H9 (cell line): ENCODE results near the gene MRAS. TPM values are rescaled to one million over a fixed set of nuclear protein-coding genes. Genes with fewer than 3 reads are reported as not detected.

Experiments used
- DNase-seq: peaks from one replicate; pipeline ENCODE4 v3.0.0-alpha.2; 2017
- H2AFZ ChIP-seq: one replicate; pipeline ENCODE4 v1.6.1; 2013; ENCODE audit warnings: mild to moderate bottlenecking, low read length, control low read depth, moderate library complexity
- H2AK5ac ChIP-seq: 2 replicates; pipeline ENCODE4 v1.6.1; 2013; ENCODE audit warnings: low read length, control low read depth, mixed read lengths; ENCODE audit not compliant: insufficient read length
- H2BK120ac ChIP-seq: one replicate; pipeline ENCODE4 v1.6.1; 2013; ENCODE audit warnings: low read depth, mild to moderate bottlenecking, low read length, control low read depth, inconsistent platforms; ENCODE audit not compliant: poor library complexity, severe bottlenecking
- H2BK12ac ChIP-seq: 2 replicates; pipeline ENCODE4 v1.6.1; 2013; ENCODE audit warnings: low read length, control low read depth, mixed read lengths, low read depth; ENCODE audit not compliant: insufficient read length
- H2BK15ac ChIP-seq: 2 replicates; pipeline ENCODE4 v1.6.1; 2013; ENCODE audit warnings: low read depth, low read length, control low read depth
- H2BK20ac ChIP-seq: one replicate; pipeline ENCODE4 v1.6.1; 2013; ENCODE audit warnings: low read depth, mild to moderate bottlenecking, low read length, control low read depth, inconsistent platforms; ENCODE audit not compliant: poor library complexity, severe bottlenecking
- H2BK5ac ChIP-seq: 2 replicates; pipeline ENCODE4 v1.6.1; 2013; ENCODE audit warnings: low read length, control low read depth, mixed read lengths; ENCODE audit not compliant: insufficient read length
- H3K14ac ChIP-seq: 2 replicates; pipeline ENCODE4 v1.6.1; 2013; ENCODE audit warnings: low read length, control low read depth; ENCODE audit not compliant: insufficient read depth
- H3K18ac ChIP-seq: 2 replicates; pipeline ENCODE4 v1.6.1; 2013; ENCODE audit warnings: low read depth, mild to moderate bottlenecking, mixed read lengths, low read length, control low read depth; ENCODE audit not compliant: insufficient read length
- H3K23ac ChIP-seq: 2 replicates; pipeline ENCODE4 v1.6.1; 2013; ENCODE audit warnings: low read length, control low read depth, mixed read lengths, low read depth; ENCODE audit not compliant: insufficient read length
- H3K23me2 ChIP-seq: 2 replicates; pipeline ENCODE4 v1.6.1; 2013; ENCODE audit warnings: low read depth, mild to moderate bottlenecking, mixed read lengths, low read length, control low read depth; ENCODE audit not compliant: insufficient read length, poor library complexity, severe bottlenecking
- H3K27ac ChIP-seq: 2 replicates; pipeline ENCODE4 v1.5.1; 2013; ENCODE audit warnings: low read length, control low read depth, mixed read lengths, low read depth; ENCODE audit not compliant: insufficient read length
- H3K27me3 ChIP-seq: 2 replicates; pipeline ENCODE4 v1.6.1; 2013; ENCODE audit warnings: low read length, control low read depth, inconsistent platforms; ENCODE audit not compliant: insufficient read depth
- H3K4ac ChIP-seq: 2 replicates; pipeline ENCODE4 v1.6.1; 2013; ENCODE audit warnings: low read depth, mild to moderate bottlenecking, control low read depth, inconsistent platforms, low read length, moderate library complexity
- H3K4me1 ChIP-seq: 2 replicates; pipeline ENCODE4 v1.6.1; 2013; ENCODE audit warnings: low read length, control low read depth, inconsistent platforms; ENCODE audit not compliant: insufficient read depth
- H3K4me2 ChIP-seq: 2 replicates; pipeline ENCODE4 v1.6.1; 2013; ENCODE audit warnings: low read length, control low read depth, mixed read lengths; ENCODE audit not compliant: insufficient read length, insufficient read depth
- H3K56ac ChIP-seq: 2 replicates; pipeline ENCODE4 v1.6.1; 2013; ENCODE audit warnings: low read depth, mild to moderate bottlenecking, mixed read lengths, low read length, control low read depth; ENCODE audit not compliant: insufficient read length
- H3K79me1 ChIP-seq: 2 replicates; pipeline ENCODE4 v1.6.1; 2013; ENCODE audit warnings: low read depth, mild to moderate bottlenecking, moderate library complexity, low read length, control low read depth, inconsistent platforms; ENCODE audit not compliant: insufficient read depth, poor library complexity, severe bottlenecking
- H3K79me2 ChIP-seq: 2 replicates; pipeline ENCODE4 v1.6.1; 2013; ENCODE audit warnings: low read length, control low read depth, inconsistent platforms; ENCODE audit not compliant: insufficient read depth
- H3K9ac ChIP-seq: 2 replicates; pipeline ENCODE4 v1.6.1; 2013; ENCODE audit warnings: low read length, control low read depth, mixed read lengths; ENCODE audit not compliant: insufficient read length; ENCODE audit errors: extremely low read depth
- H3K9me3 ChIP-seq: one replicate; pipeline ENCODE4 v1.6.1; 2013; ENCODE audit warnings: low read depth, low read length, inconsistent platforms; ENCODE audit not compliant: control insufficient read depth
- H3T11ph ChIP-seq: one replicate; pipeline ENCODE4 v1.6.1; 2013; ENCODE audit warnings: mild to moderate bottlenecking, low read length, control low read depth, inconsistent platforms
- H4K20me1 ChIP-seq: one replicate; pipeline ENCODE4 v1.6.1; 2013; ENCODE audit not compliant: control insufficient read depth, insufficient read length, insufficient read depth
- H4K5ac ChIP-seq: 2 replicates; pipeline ENCODE4 v1.6.1; 2013; ENCODE audit warnings: low read depth, mild to moderate bottlenecking, mixed read lengths, low read length, control low read depth; ENCODE audit not compliant: insufficient read length
- H4K8ac ChIP-seq: replicated peaks from 2 replicates; pipeline ENCODE4 v1.6.1; 2013; ENCODE audit warnings: low read length, control low read depth, mixed read lengths, low read depth; ENCODE audit not compliant: insufficient read length
- H4K91ac ChIP-seq: 2 replicates; pipeline ENCODE4 v1.6.1; 2013; ENCODE audit warnings: low read depth, mild to moderate bottlenecking, moderate library complexity, mixed read lengths, low read length, control low read depth; ENCODE audit not compliant: insufficient read length
- H3K27ac Mint-ChIP-seq, 3 experiments: 2 replicates in 2 of 3; 3 replicates in 1 of 3; pipeline ENCODE4 v1.8.0; 2020 to 2021; ENCODE audit warnings: mixed read lengths in 3 of 3, mild to moderate bottlenecking in 1 of 3, moderate library complexity in 1 of 3
- H3K27me3 Mint-ChIP-seq: 2 replicates; pipeline ENCODE4 v1.8.0; 2021; ENCODE audit warnings: low read depth, mild to moderate bottlenecking, moderate library complexity, mixed read lengths
- H3K36me3 Mint-ChIP-seq, 3 experiments: 2 replicates in 2 of 3; 3 replicates in 1 of 3; pipeline ENCODE4 v1.8.0; 2020 to 2021; ENCODE audit warnings: low read depth in 3 of 3, mixed read lengths in 3 of 3; ENCODE audit not compliant: insufficient read depth in 1 of 3
- H3K4me1 Mint-ChIP-seq, 2 experiments: 2 replicates each; pipeline ENCODE4 v1.8.0; 2020; ENCODE audit warnings: mixed read lengths in 2 of 2
- H3K4me3 Mint-ChIP-seq, 2 experiments: 2 replicates in 1 of 2; 3 replicates in 1 of 2; pipeline ENCODE4 v1.8.0; 2020 to 2021; ENCODE audit warnings: mild to moderate bottlenecking in 2 of 2, mixed read lengths in 2 of 2, moderate library complexity in 1 of 2
- H3K9me3 Mint-ChIP-seq, 2 experiments: 2 replicates in 1 of 2; 3 replicates in 1 of 2; pipeline ENCODE4 v1.8.0; 2020; ENCODE audit warnings: mild to moderate bottlenecking in 2 of 2, mixed read lengths in 2 of 2, moderate library complexity in 1 of 2
- CTCF ChIP-seq: fragments of 200-600 bp; sonication (generic); conservative IDR thresholded peaks from 3 replicates; pipeline ENCODE4 v1.8.0; 2021; ENCODE audit warnings: antibody characterized with exemption, mild to moderate bottlenecking
- WGBS: extraction: QIAGEN DNeasy Blood & Tissue Kit; methylation state at CpG from one replicate; pipeline ENCODE4 v1.1.7; 2013; ENCODE audit warnings: missing lambda C conversion rate, low lambda C conversion rate, mixed read lengths; ENCODE audit not compliant: insufficient read length; ENCODE audit errors: extremely low coverage; 5-methylcytosine and 5-hydroxymethylcytosine counted together
- total RNA-seq: library from RNA; stranded (reverse); gene quantifications from 2 replicates; pipeline ENCODE4 v1.2.1, GENCODE V29; 2021

Gene MRAS
- total RNA-seq, 1 experiment from 2014 or later = 10.9 TPM

- H2AFZ ChIP-seq = no peak overlapping the region
- no peak overlapping the region for H3K14ac ChIP-seq
- Mint-ChIP-seq H3K4me3 (no peak overlapping the region), H3K27me3 (peaks cover 3% of the 10 kb centered on the region; the same call in 1 of the 2 replicates), H3K9me3 (no peaks in the 10 kb centered on the region), H3K36me3 (no peaks in the 10 kb centered on the region), H3K4me1 (peaks cover 23 to 26% of the 10 kb centered on the region in 2 experiments), H3K27ac (no peak overlapping the region)
- H3K27me3 ChIP-seq = 0 out of 2 replicates have a peak, but pooled peaks cover under 1% of the 10 kb centered on the region
- H3K79me1 ChIP-seq = no peaks in the 10 kb centered on the region
- H3K79me2 ChIP-seq = no peaks in the 10 kb centered on the region
- no peak overlapping the region for H4K8ac ChIP-seq
- no peak for TF ChIP-seq CTCF
- no peak overlapping the region for H3K27ac ChIP-seq
- H3K18ac ChIP-seq = no peak overlapping the region
- no peaks in the 10 kb centered on the region for H3K9me3 ChIP-seq
- H3K9ac ChIP-seq = no peak overlapping the region
- no peak overlapping the region for H3K23ac ChIP-seq
- no peaks in the 10 kb centered on the region for H4K20me1 ChIP-seq
- H3K56ac ChIP-seq = no peak overlapping the region
- WGBS = no CpG with 5 or more reads among the region's 5 CpGs
- peaks cover 11% of the 10 kb centered on the region; the same call in 1 of the 2 replicates for H3K4me1 ChIP-seq
- DNase-seq = no peak
- H2AK5ac ChIP-seq = no peak overlapping the region
- H2BK5ac ChIP-seq = no peak overlapping the region
- no peak overlapping the region for H2BK120ac ChIP-seq
- no peak overlapping the region for H4K91ac ChIP-seq
- H3K4ac ChIP-seq = no peak overlapping the region
- no peak overlapping the region for H2BK15ac ChIP-seq
- H3K23me2 ChIP-seq = no peaks in the 10 kb centered on the region
- no peak overlapping the region for H3T11ph ChIP-seq
- no peak overlapping the region for H2BK20ac ChIP-seq
- no peak overlapping the region for H4K5ac ChIP-seq
- no peak overlapping the region for H3K4me2 ChIP-seq
- no peak overlapping the region for H2BK12ac ChIP-seq
These were observed 7.9 kb upstream of the MRAS start for GRCh38 chr3:138340511-138340910.
